ENCODE data around the gene SPEM2. TPM values are rescaled to one million over a fixed set of nuclear protein-coding genes. Genes with fewer than 3 reads are reported as not detected.
A peak's percentile ranks its signal among the peaks of the same experiment; 100 is the strongest.

SPEM2 gene
- total RNA-seq, 3 donors from 2014 or later: not detected

DNA sequence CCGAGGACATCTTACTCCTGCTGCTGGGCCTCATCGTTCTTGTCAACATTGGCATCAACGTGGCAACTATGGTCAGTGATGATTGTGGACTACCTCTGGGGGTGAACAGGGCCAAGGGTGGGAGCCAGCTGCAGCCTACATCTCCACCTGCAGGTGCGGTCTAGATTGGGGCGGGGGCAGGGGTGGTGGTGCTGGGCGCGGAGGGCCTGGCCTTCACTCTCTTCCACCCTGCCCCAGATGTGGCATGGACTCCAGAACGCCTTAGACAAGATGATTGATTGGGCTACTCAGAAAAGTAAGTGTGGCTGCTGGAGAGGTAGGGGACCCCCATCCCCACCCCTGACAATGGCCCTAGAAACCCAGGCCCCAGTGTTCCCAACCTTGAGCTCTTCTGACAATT is 340 bp downstream of the SPEM2 start:
- Mint-ChIP-seq H3K4me1 (ENCODE audit: low read depth) (no peaks in the 10 kb centered on the region), H3K36me3 (ENCODE audit: insufficient read depth) (no peaks in the 10 kb centered on the region), H3K27me3 (ENCODE audit: low read depth) (peaks cover 2% of the 10 kb centered on the region), H3K4me3 (no peak overlapping the region), H3K9me3 (no peaks in the 10 kb centered on the region)
- ATAC-seq: no peak
- DNase-seq: no peak

GRCh38 chr17:7426203-7426863 is 917 bp downstream of the SPEM2 start:
- no peak for ATAC-seq
- Mint-ChIP-seq H3K36me3 (ENCODE audit: insufficient read depth) (no peaks in the 10 kb centered on the region), H3K9me3 (no peaks in the 10 kb centered on the region), H3K4me3 (no peak overlapping the region), H3K27me3 (ENCODE audit: low read depth) (peaks cover 2% of the 10 kb centered on the region), H3K4me1 (ENCODE audit: low read depth) (no peaks in the 10 kb centered on the region)
- no peak for DNase-seq

GRCh38 chr17:7426896-7427489 is 1.6 kb downstream of the SPEM2 start:
- ATAC-seq (no peak), DNase-seq (no peak)
- no peaks in the 10 kb centered on the region for H3K4me1 Mint-ChIP-seq (ENCODE audit: low read depth)
- H3K4me3 Mint-ChIP-seq: no peak overlapping the region
- peaks cover 2% of the 10 kb centered on the region for H3K27me3 Mint-ChIP-seq (ENCODE audit: low read depth)
- no peaks in the 10 kb centered on the region for H3K9me3 Mint-ChIP-seq
- H3K36me3 Mint-ChIP-seq (ENCODE audit: insufficient read depth): no peaks in the 10 kb centered on the region

DNA sequence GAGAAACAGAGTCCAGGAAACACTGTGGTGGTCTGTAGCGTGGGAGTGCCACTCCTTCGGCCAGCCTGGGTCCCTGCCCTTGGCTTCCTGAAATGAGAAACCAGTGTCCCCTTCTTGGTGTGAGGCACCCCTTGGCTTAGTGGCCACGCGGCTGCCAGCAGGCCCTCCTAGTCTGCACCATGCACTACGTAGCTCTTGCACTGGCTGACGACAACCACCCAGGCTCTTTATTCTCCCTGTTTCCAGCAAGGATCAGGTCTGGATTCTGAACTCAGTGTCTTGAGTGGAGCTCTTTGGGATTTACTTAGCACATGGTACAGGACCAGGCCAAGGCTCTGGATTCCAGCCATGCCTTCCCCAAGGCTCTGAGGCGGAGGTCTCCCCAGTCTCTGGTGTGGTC is 2.1 kb downstream of the SPEM2 start:
- no peaks in the 10 kb centered on the region for H3K9me3 Mint-ChIP-seq
- H3K36me3 Mint-ChIP-seq (ENCODE audit: insufficient read depth): no peaks in the 10 kb centered on the region
- no peak for ATAC-seq
- no peak for DNase-seq
- H3K4me3 Mint-ChIP-seq: no peak overlapping the region
- H3K4me1 Mint-ChIP-seq (ENCODE audit: low read depth): no peaks in the 10 kb centered on the region
- peaks cover 2% of the 10 kb centered on the region for H3K27me3 Mint-ChIP-seq (ENCODE audit: low read depth)

DNA sequence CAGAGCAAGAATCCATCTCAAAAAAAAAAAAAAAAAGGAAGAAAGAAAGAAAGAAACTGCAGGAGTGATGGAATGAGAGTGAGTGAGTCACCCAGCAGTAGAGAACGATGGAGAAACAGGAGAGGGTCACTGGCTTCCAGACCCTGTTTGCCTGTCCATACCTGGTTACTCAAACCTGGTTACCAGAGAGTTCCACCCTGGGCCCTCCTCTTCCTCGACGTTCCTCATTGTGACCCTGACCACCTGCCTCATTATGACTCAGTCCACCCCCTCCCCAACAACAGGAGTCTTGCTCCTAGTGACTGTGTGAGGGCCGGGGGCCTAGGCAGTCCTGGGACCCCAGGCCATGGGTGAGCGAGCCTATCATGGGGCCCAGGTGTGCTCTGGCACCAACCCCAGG is 3.1 kb downstream of the SPEM2 start, which contains the start of gene SPEM3:
SPEM3 (plus strand) TSS at position 301 of the 400 bp plus-strand sequence; CDS start at position 347, 46 bp downstream.
- Mint-ChIP-seq H3K4me1 (ENCODE audit: low read depth) (no peaks in the 10 kb centered on the region), H3K9me3 (no peaks in the 10 kb centered on the region), H3K27me3 (ENCODE audit: low read depth) (peaks cover 2% of the 10 kb centered on the region), H3K4me3 (no peak within 1 kb of the TSS), H3K36me3 (ENCODE audit: insufficient read depth) (no peaks in the 10 kb centered on the region)
- no peak for DNase-seq
- no peak for ATAC-seq

GRCh38 chr17:7429722-7430121 is 4.3 kb downstream of the SPEM2 start:
- H3K36me3 Mint-ChIP-seq (ENCODE audit: insufficient read depth): no peaks in the 10 kb centered on the region
- no peak overlapping the region for H3K4me3 Mint-ChIP-seq
- no peaks in the 10 kb centered on the region for H3K9me3 Mint-ChIP-seq
- H3K4me1 Mint-ChIP-seq (ENCODE audit: low read depth): no peaks in the 10 kb centered on the region
- peaks cover 2% of the 10 kb centered on the region for H3K27me3 Mint-ChIP-seq (ENCODE audit: low read depth)
- DNase-seq (no peak), ATAC-seq (no peak)

DNA sequence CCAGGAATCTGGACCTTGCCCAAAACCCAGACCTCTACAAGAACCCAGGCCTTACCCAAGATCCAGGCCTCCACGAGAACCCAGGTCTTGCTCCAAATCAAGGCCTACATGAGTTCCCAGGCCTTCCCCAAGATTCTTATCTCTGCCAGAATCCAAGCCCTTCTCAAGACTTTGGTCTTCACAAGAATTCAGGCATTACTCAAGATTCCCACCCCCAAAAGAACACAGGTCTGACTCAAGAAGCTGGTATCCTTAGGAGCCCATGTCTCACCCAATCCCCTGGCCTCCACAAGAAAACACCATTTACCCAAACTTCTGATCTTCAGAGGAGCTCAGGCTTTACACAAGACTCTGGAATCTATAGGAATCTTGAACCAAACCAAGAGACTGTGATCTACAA is 5.8 kb downstream of the SPEM2 start:
- H3K27me3 Mint-ChIP-seq (ENCODE audit: low read depth): peaks cover under 1% of the 10 kb centered on the region
- DNase-seq: no peak
- no peak for ATAC-seq
- H3K4me1 Mint-ChIP-seq (ENCODE audit: low read depth): peaks cover 8% of the 10 kb centered on the region
- no peaks in the 10 kb centered on the region for H3K9me3 Mint-ChIP-seq
- no peaks in the 10 kb centered on the region for H3K36me3 Mint-ChIP-seq (ENCODE audit: insufficient read depth)
- H3K4me3 Mint-ChIP-seq: no peak overlapping the region

GRCh38 chr17:7432296-7432695 is 6.9 kb downstream of the SPEM2 start:
- Mint-ChIP-seq H3K4me3 (no peak overlapping the region), H3K9me3 (no peaks in the 10 kb centered on the region), H3K27me3 (ENCODE audit: low read depth) (no peaks in the 10 kb centered on the region), H3K4me1 (ENCODE audit: low read depth) (peaks cover 11% of the 10 kb centered on the region), H3K36me3 (ENCODE audit: insufficient read depth) (no peaks in the 10 kb centered on the region)
- ATAC-seq (no peak), DNase-seq (no peak)

GRCh38 chr17:7435676-7436555 is 10.5 kb downstream of the SPEM2 start:
- Mint-ChIP-seq H3K4me1 (ENCODE audit: low read depth) (peaks cover 34% of the 10 kb centered on the region), H3K27me3 (ENCODE audit: low read depth) (peaks cover 20% of the 10 kb centered on the region)
- peak; percentile 48 for DNase-seq

GRCh38 chr17:7436556-7437368 is 11.3 kb downstream of the SPEM2 start:
- ATAC-seq (peak; percentile 75 to 78), DNase-seq (peak; percentile 77)
- H3K4me1 Mint-ChIP-seq (ENCODE audit: low read depth): peaks cover 35% of the 10 kb centered on the region
- no peaks in the 10 kb centered on the region for H3K9me3 Mint-ChIP-seq
- H3K36me3 Mint-ChIP-seq (ENCODE audit: insufficient read depth): no peaks in the 10 kb centered on the region
- H3K4me3 Mint-ChIP-seq: peak overlapping the region; percentile 93
- H3K27me3 Mint-ChIP-seq (ENCODE audit: low read depth): peaks cover 27% of the 10 kb centered on the region

More at GRCh38 chr17:7435676-7436555, 10.5 kb downstream of the SPEM2 start:
- Mint-ChIP-seq H3K36me3 (ENCODE audit: insufficient read depth) (no peaks in the 10 kb centered on the region), H3K4me3 (peak overlapping the region; percentile 93), H3K9me3 (no peaks in the 10 kb centered on the region)
- peak; percentile 20 to 25 for ATAC-seq

- Mint-ChIP-seq H3K4me3 (peak overlapping the region; percentile 67), H3K27me3 (ENCODE audit: low read depth) (peaks cover 32% of the 10 kb centered on the region)
- DNase-seq: no peak
Measured at GRCh38 chr17:7437369-7437863, 12.0 kb downstream of the SPEM2 start.

DNA sequence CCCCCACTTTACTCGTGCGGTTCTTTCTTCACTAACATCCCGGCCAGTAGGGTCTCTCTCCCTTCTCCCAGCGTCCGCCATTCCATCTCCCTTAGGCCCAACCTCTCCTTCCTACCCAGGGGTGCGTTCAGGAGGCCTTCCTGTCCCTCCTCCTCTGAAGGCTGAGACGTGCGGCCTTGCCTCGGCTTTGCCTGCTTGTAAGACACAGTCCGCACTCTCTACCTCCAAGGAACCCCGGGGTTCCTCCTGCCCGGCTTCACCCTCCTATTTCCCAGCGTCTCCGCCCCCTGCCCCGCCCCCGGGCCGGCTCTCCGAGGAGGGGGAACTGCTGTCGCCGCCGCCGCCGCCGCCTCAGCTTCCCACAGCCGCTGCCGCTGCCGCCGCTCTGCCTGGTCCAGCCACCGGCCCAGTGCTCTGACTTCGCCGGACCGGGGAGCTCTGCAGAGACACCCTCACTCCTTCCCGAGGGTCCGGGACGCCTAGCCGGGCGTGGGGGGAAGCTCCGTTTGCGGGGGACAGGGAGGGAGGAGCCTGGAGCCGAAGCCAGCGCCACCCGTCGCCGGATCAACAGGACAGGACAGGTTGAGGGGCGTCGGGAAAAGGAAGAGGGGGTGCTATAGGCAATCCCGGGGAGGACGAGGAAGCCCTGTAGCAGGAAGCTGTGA is 12.7 kb downstream of the SPEM2 start:
- no peak for ATAC-seq
- peaks cover 35% of the 10 kb centered on the region for H3K4me1 Mint-ChIP-seq (ENCODE audit: low read depth)

More at GRCh38 chr17:7437369-7437863, 12.0 kb downstream of the SPEM2 start:
- ATAC-seq: no peak
- Mint-ChIP-seq H3K4me1 (ENCODE audit: low read depth) (peaks cover 35% of the 10 kb centered on the region), H3K9me3 (no peaks in the 10 kb centered on the region), H3K36me3 (ENCODE audit: insufficient read depth) (no peaks in the 10 kb centered on the region)

GRCh38 chr17:7438656-7439460 is 13.4 kb downstream of the SPEM2 start:
- DNase-seq (no peak), ATAC-seq (no peak)
- Mint-ChIP-seq H3K4me1 (ENCODE audit: low read depth) (peaks cover 35% of the 10 kb centered on the region), H3K27me3 (ENCODE audit: low read depth) (peaks cover 47% of the 10 kb centered on the region), H3K9me3 (no peaks in the 10 kb centered on the region), H3K36me3 (ENCODE audit: insufficient read depth) (no peaks in the 10 kb centered on the region), H3K4me3 (peak overlapping the region; percentile 67)

More for the DNA sequence above, 12.7 kb downstream of the SPEM2 start:
- peak overlapping the region; percentile 67 for H3K4me3 Mint-ChIP-seq
- peak; percentile 61 for DNase-seq
- H3K27me3 Mint-ChIP-seq (ENCODE audit: low read depth): peaks cover 39% of the 10 kb centered on the region
- no peaks in the 10 kb centered on the region for H3K36me3 Mint-ChIP-seq (ENCODE audit: insufficient read depth)
- no peaks in the 10 kb centered on the region for H3K9me3 Mint-ChIP-seq

All from activated T-cell treated with anti-CD3 and anti-CD28 coated beads, Interleukin-2, amount 50 U/mL, for 4 hours (primary cell).